HG03520 (cell line): ENCODE data around the gene ASIC3.
A peak's percentile ranks its signal among the peaks of the same experiment; 100 is the strongest.
"Not testable (repeated sequence)": the region's sequence is repeated elsewhere in the genome, so short reads cannot be mapped to it uniquely, and the experiment has no call there.

Source experiments
- ATAC-seq: cut with Tn5 transposase; IDR thresholded peaks from one replicate; pipeline ENCODE4 v1.9.1; 2021; ENCODE audit warnings: mild to moderate bottlenecking, moderate library complexity; ENCODE audit not compliant: unreplicated experiment

Gene ASIC3

DNA sequence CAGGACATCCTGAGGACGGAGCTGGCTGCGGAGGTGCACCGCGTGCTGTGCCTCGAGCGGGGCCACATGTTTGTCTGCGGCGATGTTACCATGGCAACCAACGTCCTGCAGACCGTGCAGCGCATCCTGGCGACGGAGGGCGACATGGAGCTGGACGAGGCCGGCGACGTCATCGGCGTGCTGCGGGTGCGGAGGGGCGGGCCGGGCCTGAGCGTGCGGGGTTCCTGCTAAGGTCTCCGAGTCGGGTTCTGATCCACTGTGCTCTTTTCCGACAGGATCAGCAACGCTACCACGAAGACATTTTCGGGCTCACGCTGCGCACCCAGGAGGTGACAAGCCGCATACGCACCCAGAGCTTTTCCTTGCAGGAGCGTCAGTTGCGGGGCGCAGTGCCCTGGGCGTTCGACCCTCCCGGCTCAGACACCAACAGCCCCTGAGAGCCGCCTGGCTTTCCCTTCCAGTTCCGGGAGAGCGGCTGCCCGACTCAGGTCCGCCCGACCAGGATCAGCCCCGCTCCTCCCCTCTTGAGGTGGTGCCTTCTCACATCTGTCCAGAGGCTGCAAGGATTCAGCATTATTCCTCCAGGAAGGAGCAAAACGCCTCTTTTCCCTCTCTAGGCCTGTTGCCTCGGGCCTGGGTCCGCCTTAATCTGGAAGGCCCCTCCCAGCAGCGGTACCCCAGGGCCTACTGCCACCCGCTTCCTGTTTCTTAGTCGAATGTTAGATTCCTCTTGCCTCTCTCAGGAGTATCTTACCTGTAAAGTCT lies 34.4 kb upstream of the ASIC3 start:
- ATAC-seq, result no peak

- no peak for ATAC-seq
Measured at GRCh38 chr7:151014950-151015349, 33.4 kb upstream of the ASIC3 start.

- no peak for ATAC-seq
Measured at GRCh38 chr7:151015967-151016366, 32.4 kb upstream of the ASIC3 start.

DNA sequence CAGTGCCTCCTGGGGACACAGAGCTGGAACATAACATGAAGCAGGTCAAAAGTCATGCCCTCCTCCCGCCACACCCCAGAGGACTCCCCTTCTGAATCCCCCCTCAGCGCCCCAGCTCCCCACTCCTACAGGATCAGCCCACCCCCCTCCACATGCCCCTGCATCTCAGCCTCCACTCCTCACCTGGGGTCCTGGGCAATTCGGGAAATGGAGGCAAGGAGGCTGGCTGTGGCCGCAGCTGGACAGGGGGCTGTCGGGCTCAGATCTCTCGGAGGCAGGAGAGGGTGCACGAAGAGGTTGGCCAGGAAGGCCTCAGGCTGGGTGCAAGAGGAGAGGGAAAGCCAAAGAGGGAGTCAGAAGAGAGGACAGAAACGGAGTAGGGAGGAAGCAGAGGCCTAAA lies 31.8 kb upstream of the ASIC3 start:
- no peak for ATAC-seq

DNA sequence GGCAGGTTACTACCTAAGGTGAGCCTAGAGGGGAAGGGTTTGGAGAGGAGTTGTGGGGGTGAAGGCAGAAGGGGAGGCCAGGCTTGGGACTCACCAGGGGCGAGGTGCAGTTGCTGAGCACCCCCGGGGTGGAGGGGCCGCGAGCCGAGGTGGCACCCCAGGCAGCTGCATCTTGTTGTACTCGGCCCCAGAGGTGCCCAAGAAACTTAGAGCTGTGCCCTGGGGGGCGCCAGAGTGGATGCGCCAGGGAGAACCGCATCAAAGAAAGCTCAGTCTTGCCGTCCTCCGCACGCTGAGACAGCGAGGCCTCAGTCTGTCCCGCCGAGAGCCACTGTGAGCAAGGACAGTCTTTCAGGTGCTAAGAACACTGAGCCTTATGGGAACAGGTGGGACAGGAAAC lies 31.4 kb upstream of the ASIC3 start:
- ATAC-seq, result no peak

DNA sequence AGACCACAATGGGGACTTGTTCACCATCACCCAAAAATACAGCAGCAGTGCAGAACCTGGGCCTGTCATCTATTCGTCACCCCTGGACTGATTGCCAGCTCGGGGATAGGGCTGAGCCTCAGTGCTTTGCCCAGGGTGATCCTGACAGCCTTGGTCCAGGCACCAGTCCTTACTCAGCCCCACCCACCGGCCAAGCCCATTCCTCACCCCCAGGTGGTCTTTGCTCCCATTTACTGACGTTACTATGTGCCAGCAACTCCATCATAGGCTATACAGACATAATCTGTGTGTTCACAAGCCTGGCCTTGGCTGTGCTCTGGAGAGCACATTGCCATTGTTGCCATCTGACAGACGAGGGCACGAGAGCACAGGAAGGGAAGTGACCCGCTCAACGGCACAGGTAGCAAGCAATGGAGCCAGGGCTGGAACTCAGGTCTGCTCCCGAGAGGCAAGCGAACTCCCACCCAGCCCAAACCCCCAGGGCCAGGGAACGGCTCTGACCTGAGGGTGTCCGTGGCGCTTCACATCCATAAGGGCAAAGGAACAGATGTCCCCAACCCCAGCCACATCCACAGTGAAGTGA lies 30.9 kb upstream of the ASIC3 start:
- ATAC-seq, result no peak

- ATAC-seq, result no peak
Measured at GRCh38 chr7:151017953-151018420, 30.3 kb upstream of the ASIC3 start.

GRCh38 chr7:151018421-151019129 lies 29.8 kb upstream of the ASIC3 start:
- no peak for ATAC-seq

GRCh38 chr7:151019130-151019447 lies 29.2 kb upstream of the ASIC3 start:
- ATAC-seq, result no peak

DNA sequence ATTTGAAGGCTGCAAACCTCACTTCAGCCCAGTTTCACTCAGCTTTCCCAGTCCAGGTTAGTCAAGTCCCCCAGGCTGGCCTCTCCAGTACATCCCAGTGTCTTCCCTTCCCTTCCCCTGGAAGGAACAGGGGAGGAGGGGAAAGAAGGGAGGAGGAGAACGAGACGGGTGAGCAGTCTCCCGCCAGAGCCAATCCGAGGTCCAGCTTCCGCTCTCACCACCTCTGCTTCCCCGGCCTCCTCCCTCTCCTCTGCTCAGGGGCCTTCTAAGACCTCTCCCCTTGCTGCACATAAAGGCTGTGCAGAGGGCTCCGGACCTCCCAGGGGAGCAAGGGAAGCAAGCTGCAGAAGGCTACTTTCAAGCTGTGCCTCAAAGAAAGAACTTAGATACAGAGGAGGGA lies 28.1 kb upstream of the ASIC3 start:
- no peak for ATAC-seq

DNA sequence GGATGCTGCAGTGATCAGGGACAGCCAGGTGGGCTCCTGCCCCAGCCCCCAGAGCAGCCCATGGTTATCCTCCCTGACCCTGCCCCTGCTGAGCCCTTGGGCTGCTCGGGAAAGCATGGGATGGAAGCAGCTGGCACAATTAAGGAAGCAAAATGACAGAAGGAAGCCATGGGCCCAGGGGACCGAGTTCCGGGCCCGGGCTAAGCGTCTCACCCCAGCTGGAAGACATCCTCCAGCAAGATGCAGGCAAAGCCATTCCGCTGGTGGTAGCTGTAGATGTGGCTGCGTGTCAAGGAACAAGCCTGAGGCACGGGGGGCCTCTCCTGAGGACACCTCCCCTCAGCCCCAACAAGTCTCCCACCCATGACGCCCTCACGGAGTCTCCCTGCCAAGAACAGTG lies 25.1 kb upstream of the ASIC3 start:
- ATAC-seq, result no peak

DNA sequence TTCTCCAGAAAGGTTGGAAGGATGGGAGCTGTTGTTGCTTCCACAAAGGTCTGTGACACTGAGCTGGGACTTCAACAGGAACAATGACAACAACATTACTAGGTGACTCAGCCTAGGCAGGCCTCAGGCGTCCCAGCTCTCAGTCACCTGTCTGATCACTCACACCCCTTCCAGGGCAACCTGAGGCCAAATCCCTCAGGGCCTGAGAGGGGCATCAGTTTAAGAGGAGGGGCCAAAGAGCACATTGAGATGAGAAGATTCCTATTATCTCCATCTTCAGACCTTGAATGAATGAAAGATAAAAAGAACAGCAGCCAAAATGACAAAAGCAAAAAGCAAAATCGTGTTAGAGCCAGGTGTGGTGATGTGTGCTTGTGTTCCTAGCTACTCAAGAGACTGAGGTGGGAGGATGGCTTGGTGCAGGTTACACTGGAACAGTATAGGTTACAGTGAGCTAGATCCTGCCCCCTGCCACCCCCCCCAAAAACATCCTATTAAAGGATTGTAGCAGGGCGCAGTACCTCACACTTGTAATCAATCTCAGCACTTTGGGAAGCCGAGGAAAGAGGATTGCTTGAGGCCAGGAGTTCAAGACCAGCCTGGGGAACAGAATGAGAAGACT lies 23.8 kb upstream of the ASIC3 start, which contains the start of gene ATG9B:
TSS of gene ATG9B (minus strand) at position 60 of the 622 bp plus-strand sequence. CDS start 71 bp downstream, outside the sequence.
- no peak for ATAC-seq

GRCh38 chr7:151025924-151026671 lies 22.2 kb upstream of the ASIC3 start:
- no peak for ATAC-seq

- not testable (repeated sequence) for ATAC-seq
Measured at GRCh38 chr7:151026771-151027727, 21.3 kb upstream of the ASIC3 start.

DNA sequence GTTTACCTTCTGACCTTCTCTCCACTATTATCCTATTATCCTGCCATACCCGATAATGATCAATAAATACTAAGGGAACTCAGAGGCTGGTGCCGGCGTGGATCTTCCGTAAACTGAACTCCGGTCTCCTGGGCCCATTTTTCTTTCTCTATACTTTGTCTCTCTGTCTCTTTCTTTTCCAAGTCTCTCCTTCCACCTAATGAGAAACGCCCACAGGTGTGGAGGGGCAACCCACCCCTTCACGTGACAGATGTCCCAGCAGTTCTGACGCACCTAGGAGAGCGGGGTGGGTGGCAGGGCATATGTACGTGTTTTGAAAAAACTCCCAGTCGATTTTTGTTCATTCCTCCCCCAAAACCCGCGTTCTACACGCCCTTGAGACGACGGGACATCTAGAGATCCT lies 20.6 kb upstream of the ASIC3 start:
- not testable (repeated sequence) for ATAC-seq

DNA sequence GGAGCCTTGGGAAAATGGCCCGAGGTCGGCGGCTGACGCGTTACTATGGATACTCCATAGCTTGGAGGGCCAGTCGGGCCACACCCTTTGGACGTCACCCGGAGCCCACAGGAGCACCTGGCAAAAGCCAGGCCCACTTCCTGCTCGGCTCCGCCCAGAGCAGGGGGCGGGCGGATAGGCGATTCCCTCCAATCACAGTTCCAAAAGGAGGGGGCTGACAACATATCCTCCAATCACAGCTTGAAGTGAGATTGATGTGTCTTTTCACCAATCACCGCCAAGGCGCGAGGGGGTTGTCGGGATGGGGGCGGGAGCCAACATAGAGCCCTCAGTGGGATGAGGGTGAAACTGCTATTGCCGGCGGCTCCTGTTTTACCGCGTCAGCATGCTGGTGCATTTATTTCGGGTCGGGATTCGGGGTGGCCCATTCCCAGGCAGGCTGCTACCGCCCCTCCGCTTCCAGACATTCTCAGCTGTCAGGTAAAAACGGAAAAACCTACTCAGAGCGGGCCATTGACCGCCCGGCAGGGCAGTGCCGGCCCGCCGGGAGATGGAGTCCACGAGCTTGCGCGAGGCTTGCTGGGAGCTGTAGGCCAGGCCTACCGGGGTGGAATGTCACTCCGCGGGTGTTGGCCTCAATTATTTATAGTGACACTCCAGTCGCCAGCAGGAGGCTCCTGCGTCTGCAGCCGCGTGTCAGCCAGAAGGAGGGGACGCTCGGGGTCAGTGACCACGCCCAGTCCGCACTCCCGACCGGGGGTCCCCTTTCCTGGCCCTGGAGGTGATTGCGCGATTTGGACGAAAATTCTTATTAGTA lies 20.0 kb upstream of the ASIC3 start, which contains the start of gene ABCB8:
TSS of gene ABCB8 (plus strand) at position 320 of the 817 bp plus-strand sequence. CDS start at position 386, 66 bp downstream.
- ATAC-seq, result peak; percentile 97

DNA sequence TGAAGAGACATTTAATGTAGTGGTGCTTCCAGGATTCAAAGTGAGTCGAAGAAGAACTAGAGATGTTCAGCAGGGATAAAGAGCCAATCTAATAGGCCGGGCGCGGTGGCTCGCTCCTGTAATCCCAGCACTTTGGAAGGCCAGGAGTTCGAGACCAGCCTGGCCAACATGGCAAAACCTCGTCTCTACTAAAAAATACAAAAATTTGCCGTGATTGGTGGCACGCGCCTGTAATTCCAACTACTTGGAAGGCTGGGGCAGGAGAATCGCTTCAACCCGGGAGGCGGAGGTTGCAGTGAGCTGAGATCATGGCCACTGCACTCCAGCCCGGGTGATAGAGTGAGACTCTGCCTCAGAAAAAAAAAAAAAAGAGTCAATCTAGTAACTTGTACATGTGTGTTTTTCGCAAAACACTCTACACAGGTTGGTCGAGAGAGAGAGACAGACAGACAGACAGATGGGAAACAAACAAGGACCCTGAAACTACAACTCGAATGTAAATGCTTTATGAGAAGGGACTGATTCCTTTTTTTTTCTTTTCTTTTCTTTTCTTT lies 19.3 kb upstream of the ASIC3 start:
- no peak for ATAC-seq

DNA sequence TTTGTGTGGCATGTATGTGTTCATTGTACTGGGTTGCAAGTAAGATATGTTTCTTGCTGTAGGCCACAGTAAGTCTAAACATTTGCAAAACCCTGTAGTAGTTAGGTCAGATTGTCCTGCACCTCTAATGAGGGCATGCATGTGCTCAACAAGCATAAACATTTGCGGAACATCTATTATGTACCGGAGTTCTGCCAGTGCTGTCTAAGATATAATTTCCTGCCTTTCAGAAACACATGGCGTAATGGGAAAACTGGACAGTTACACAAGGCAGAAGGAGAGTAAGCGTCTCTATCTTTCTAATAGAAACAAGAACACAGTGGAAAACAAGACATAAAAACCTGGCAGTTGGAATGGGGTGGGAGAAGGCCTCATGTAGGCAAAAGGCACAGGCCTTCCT lies 17.3 kb upstream of the ASIC3 start:
- ATAC-seq, result no peak
